HG02885 (cell line): ENCODE data around the gene SFXN5.
A peak's percentile ranks its signal among the peaks of the same experiment; 100 is the strongest.

Experiments used
- ATAC-seq: cut with Tn5 transposase; IDR thresholded peaks from one replicate; pipeline ENCODE4 v1.9.1; 2021; ENCODE audit warnings: mild to moderate bottlenecking; ENCODE audit not compliant: unreplicated experiment, poor library complexity

The SFXN5 gene

GRCh38 chr2:72893594-72894319, 177.8 kb downstream of the SFXN5 start:
- ATAC-seq: peak; percentile 75

GRCh38 chr2:72892506-72893173, 178.9 kb downstream of the SFXN5 start:
- peak; percentile 71 for ATAC-seq
